LNCaP clone FGC (cell line): ENCODE measurements around the gene XRCC4.

Experiments
- DNase-seq: peaks from one replicate; pipeline ENCODE4 v3.0.0-alpha.2; 2011; ENCODE audit warnings: low read depth
- H3K4me3 ChIP-seq: 2 replicates; pipeline ENCODE4 v1.5.1; 2011; ENCODE audit warnings: mild to moderate bottlenecking, low read depth, low read length, control low read depth
- CTCF ChIP-seq: IDR thresholded peaks from 2 replicates; pipeline ENCODE4 v1.5.1; 2012; ENCODE audit warnings: mild to moderate bottlenecking; ENCODE audit not compliant: control insufficient read depth, insufficient read depth; ENCODE audit errors: extremely low read depth

Gene XRCC4

GRCh38 chr5:83285661-83286398 is 208.5 kb downstream of the XRCC4 start:
- no peak overlapping the region for H3K4me3 ChIP-seq
- no peak for DNase-seq
- TF ChIP-seq CTCF: no peak

DNA sequence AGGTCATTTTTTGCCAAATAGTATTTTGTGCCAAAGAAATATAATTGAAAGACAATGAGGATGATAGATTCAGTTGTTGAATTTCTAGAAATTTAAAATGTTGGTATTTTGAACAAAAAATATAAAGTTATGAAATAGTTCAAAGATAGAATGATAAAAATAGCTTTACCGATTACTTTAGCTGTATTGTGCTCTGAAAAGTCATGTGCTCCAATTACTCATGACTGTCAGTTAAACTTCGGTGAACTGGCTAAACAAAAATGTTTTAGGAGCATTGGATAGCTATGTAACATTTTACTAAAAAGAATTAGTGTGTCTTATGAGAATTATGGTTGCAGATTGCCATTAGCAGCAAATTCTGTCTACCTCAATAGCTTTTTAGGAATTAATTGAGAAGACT is 216.9 kb downstream of the XRCC4 start:
- no peak overlapping the region for H3K4me3 ChIP-seq
- TF ChIP-seq CTCF: no peak

DNA sequence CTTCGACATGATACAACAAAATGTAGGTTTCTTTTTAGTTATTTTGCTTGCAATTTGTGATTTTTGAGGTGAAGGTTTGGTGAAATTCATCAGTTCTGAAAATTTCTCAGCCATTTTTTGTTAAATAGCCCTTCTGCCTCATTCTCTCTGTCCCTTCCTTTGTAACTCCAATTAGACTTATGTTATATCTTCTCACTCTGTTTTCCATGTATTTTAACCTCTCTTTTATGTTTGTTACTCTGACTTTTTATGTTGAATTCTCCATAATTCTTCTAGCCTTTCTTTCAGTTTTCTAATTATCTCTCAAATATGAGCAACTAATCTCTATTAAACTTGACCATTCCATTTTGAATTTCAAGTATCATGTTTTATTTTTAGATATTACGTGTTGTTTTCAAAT is 222.0 kb downstream of the XRCC4 start:
- no peak for TF ChIP-seq CTCF
- H3K4me3 ChIP-seq: no peak overlapping the region
- no peak for DNase-seq

More for the DNA sequence above, 216.9 kb downstream of the XRCC4 start:
- DNase-seq: no peak

- TF ChIP-seq CTCF: no peak
- DNase-seq: no peak
- no peak overlapping the region for H3K4me3 ChIP-seq
These were observed 229.4 kb downstream of the XRCC4 start for GRCh38 chr5:83306572-83307241.

- DNase-seq: no peak
- no peak overlapping the region for H3K4me3 ChIP-seq
- no peak for TF ChIP-seq CTCF
These were observed 235.3 kb downstream of the XRCC4 start for GRCh38 chr5:83312663-83313062.

DNA sequence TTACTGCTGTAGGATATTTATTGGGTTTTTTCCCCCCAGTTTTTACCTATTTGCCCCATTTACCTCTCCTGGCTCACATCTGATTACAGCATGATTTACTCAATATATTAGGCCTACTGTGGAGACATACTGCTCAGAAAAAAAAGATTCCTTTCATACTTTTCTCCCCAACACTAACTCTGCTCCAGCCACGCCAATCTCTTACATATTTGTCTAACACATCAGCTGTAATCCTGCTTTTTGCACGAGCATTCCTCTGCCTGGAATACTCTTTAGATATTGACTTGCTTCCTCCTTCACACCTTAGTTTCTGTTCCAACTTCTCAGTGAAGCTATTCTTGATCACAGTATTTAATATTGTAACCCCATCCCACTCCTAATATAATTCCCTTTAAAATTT is 236.1 kb downstream of the XRCC4 start:
- no peak for DNase-seq
- H3K4me3 ChIP-seq: no peak overlapping the region
- no peak for TF ChIP-seq CTCF
